Measurements from ENCODE around the gene PSMA7. TPM values are rescaled to one million over a fixed set of nuclear protein-coding genes. Genes with fewer than 3 reads are reported as not detected.

Gene PSMA7
- total RNA-seq, 1 experiment from 2014 or later, result 702 TPM

GRCh38 chr20:62121776-62122653 is 21.2 kb downstream of the PSMA7 start, which contains the start of gene LSM14B:
LSM14B (plus strand) TSS chr20:62122475; CDS start chr20:62122667, 192 bp downstream.
- Mint-ChIP-seq H3K36me3 (ENCODE audit: insufficient read depth, unreplicated experiment) (peaks cover 38% of the 10 kb centered on the region), H3K4me3 (ENCODE audit: unreplicated experiment) (peak within 1 kb of the TSS; percentile 76), H3K27me3 (ENCODE audit: insufficient read depth, unreplicated experiment) (peaks cover 10% of the 10 kb centered on the region), H3K4me1 (ENCODE audit: low read depth, unreplicated experiment) (peaks cover 28% of the 10 kb centered on the region), H3K9me3 (ENCODE audit: unreplicated experiment) (no peaks in the 10 kb centered on the region), H3K27ac (ENCODE audit: unreplicated experiment) (peak within 1 kb of the TSS; percentile 65)
- peaks cover 16% of the 10 kb centered on the region for H3K36me3 ChIP-seq (ENCODE audit: control insufficient read depth, insufficient read depth, low read length)
- ChIA-PET POLR2A (interaction anchor here (0.6 to 2.2 kb wide), 13 partner anchors 14 to 672 kb away, joined by 3 to 67 read pairs (median 4); partner anchors contain the start of genes ADRM1, OSBPL2, PSMA7 and RPS21), CTCF (interaction anchor here (1.0 to 2.6 kb wide), 6 partner anchors 12 to 111 kb away, joined by 3 to 26 read pairs (median 4); partner anchors contain the start of genes PSMA7 and TAF4)
- H3K4me3 ChIP-seq (ENCODE audit: low read depth, low read length), result peak within 1 kb of the TSS; percentile 96
- intact Hi-C loops (cut with micrococcal nuclease; ENCODE audit: unreplicated experiment), result loop anchor here (1.0 to 5.0 kb wide), 4 partner anchors 15 to 110 kb away; partner anchors contain the start of genes PSMA7 and SS18L1
- no peaks in the 10 kb centered on the region for H3K9me3 ChIP-seq
- no peaks in the 10 kb centered on the region for H3K27me3 ChIP-seq (replicated peaks; ENCODE audit: control insufficient read depth, insufficient read depth, low read length)
- peak; percentile 99 to 100 for DNase-seq
- BruUV-seq (replicated peaks), result no TSS peak
- TF ChIP-seq CTCF (IDR thresholded peaks at IDR 0.05; ENCODE audit: insufficient read depth in 1 of 2, low read depth in 1 of 2, low read length in 1 of 2, severe bottlenecking in 1 of 2, unreplicated experiment in 1 of 2), result no peak
- H3K4me1 ChIP-seq, result peaks cover 19% of the 10 kb centered on the region

- intact Hi-C loops (cut with micrococcal nuclease; ENCODE audit: unreplicated experiment), result loop anchor here (5.0 kb wide), 1 partner anchor 109 kb away; no protein-coding TSS in a partner anchor
- POLR2A ChIA-PET, result interaction anchor here (0.6 to 2.2 kb wide), 9 partner anchors 13 to 266 kb away, joined by 3 to 67 read pairs (median 4); partner anchors contain the start of genes OSBPL2, PSMA7, RPS21 and SS18L1
- no peak for DNase-seq
- Mint-ChIP-seq H3K9me3 (ENCODE audit: unreplicated experiment) (no peaks in the 10 kb centered on the region), H3K27ac (ENCODE audit: unreplicated experiment) (peak overlapping the region; percentile 60), H3K4me1 (ENCODE audit: low read depth, unreplicated experiment) (peaks cover 28% of the 10 kb centered on the region), H3K36me3 (ENCODE audit: insufficient read depth, unreplicated experiment) (peaks cover 30% of the 10 kb centered on the region), H3K4me3 (ENCODE audit: unreplicated experiment) (peak overlapping the region; percentile 76), H3K27me3 (ENCODE audit: insufficient read depth, unreplicated experiment) (peaks cover 10% of the 10 kb centered on the region)
- CTCF ChIA-PET, result interaction anchor here (1.0 to 2.6 kb wide), 5 partner anchors 13 to 110 kb away, joined by 3 to 26 read pairs (median 5); partner anchors contain the start of genes PSMA7 and TAF4
- peaks cover 19% of the 10 kb centered on the region for H3K4me1 ChIP-seq
- H3K9me3 ChIP-seq, result no peaks in the 10 kb centered on the region
- H3K27me3 ChIP-seq (replicated peaks; ENCODE audit: control insufficient read depth, insufficient read depth, low read length), result no peaks in the 10 kb centered on the region
- no peak for TF ChIP-seq CTCF (IDR thresholded peaks at IDR 0.05; ENCODE audit: insufficient read depth in 1 of 2, low read depth in 1 of 2, low read length in 1 of 2, severe bottlenecking in 1 of 2, unreplicated experiment in 1 of 2)
- peak overlapping the region; percentile 82 for H3K4me3 ChIP-seq (ENCODE audit: low read depth, low read length)
- BruUV-seq (replicated peaks), result TSS peak; percentile 65
- peaks cover 14% of the 10 kb centered on the region for H3K36me3 ChIP-seq (ENCODE audit: control insufficient read depth, insufficient read depth, low read length)
These were observed 22.0 kb downstream of the PSMA7 start for GRCh38 chr20:62120990-62121775.
